Activated naive CD4-positive, alpha-beta T cell treated with Interleukin-2 at 50 U/mL for 16 hours (primary cell): Measurements from ENCODE around the gene ZBTB25.
"Not testable (repeated sequence)": the region's sequence is repeated elsewhere in the genome, so short reads cannot be mapped to it uniquely, and the experiment has no call there.

Experiments used
- DNase-seq: peaks from one replicate; pipeline ENCODE4 v3.0.0-alpha.2; 2020

Gene ZBTB25, protein sequence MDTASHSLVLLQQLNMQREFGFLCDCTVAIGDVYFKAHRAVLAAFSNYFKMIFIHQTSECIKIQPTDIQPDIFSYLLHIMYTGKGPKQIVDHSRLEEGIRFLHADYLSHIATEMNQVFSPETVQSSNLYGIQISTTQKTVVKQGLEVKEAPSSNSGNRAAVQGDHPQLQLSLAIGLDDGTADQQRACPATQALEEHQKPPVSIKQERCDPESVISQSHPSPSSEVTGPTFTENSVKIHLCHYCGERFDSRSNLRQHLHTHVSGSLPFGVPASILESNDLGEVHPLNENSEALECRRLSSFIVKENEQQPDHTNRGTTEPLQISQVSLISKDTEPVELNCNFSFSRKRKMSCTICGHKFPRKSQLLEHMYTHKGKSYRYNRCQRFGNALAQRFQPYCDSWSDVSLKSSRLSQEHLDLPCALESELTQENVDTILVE

DNA sequence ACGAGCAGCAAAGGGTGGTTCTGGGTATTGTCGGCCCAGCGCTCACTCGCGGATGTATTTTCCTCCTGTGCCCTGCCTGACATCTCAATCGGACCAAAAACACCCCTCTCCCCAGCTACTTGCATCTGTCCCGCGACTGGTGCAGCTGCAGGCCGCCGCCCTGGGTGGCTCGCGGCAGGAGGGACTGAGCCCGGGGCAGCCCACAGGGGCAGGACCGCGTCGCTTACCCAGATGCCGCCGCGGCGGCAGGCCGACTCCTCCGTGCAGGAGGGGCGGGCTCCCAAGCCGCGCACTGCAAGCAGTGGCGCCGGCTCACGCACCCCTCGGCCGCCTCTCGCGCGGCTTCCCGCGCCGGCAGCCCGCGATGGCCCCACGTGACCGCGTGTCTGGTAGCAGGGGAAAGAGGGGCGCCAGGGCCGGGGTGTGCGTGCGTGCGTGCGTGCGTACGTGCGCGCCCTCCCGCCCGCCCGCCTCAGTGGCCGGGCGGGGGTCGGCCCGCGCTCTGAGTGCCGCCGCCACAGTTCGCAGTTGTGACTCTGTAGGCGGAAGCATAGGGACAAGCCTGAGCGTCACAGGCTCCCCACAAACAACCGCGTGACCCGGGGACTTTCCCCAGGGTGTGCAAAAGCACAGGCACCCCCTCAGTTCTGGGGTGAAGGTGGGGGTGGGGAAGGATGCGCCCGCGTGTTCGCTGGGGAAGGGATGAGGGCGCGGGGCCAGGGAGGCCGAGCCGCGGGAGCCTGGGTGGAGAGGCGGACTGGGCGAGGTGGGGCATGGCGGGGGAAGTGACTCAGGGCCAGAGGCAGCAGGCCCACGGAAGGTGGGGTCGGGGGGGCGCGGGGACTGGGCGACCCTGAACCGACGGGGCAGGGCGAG lies at the start of gene ZBTB25:
Gene ZBTB25 (minus strand): TSS at position 405 of the 876 bp plus-strand sequence. CDS start 13,305 bp downstream, outside the sequence.
- peak; percentile 94 for DNase-seq

DNA sequence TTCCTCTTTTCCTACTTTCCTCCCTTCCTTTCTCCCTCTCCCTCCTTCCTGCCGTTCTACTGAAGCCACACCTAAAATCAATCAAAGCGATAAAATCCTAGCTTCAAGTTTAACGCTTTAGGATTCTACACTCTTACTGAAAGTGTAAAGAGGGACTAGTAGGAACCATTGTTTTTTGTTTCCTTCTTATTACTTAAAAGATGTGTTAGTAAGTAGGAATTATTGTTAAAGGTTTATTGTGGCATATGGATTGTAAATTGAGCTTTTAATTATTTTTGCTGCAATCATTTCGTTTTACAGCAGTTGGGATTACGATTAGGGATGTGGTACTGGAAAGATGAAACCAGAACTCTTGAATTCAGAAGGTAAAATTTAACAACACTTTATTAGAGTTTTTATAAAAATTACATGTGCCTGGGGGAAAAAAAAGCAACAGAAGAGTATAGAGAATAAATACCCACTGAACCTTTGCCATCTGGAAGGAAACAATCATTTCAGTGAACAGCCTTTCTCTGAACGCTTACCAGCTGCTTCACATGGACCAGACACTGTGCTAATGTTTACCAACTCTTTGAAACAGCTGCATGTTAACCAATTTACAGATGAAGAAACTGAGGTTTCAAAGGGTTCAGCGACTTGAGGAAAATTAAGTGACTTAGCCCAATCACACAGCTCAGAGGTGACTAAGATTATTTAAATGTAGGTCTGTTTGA lies 47.1 kb upstream of the ZBTB25 start:
- DNase-seq: no peak

GRCh38 chr14:64549791-64550620 lies 46.4 kb upstream of the ZBTB25 start, which contains the start of gene PPP1R36:
Gene PPP1R36, plus strand, starts transcription at chr14:64549961. Its CDS starts 37 bp downstream, at chr14:64549998.
- DNase-seq: peak; percentile 55

GRCh38 chr14:64549016-64549415 lies 45.4 kb upstream of the ZBTB25 start:
- no peak for DNase-seq

- DNase-seq: no peak
These were observed 41.1 kb upstream of the ZBTB25 start for GRCh38 chr14:64544607-64545312.

DNA sequence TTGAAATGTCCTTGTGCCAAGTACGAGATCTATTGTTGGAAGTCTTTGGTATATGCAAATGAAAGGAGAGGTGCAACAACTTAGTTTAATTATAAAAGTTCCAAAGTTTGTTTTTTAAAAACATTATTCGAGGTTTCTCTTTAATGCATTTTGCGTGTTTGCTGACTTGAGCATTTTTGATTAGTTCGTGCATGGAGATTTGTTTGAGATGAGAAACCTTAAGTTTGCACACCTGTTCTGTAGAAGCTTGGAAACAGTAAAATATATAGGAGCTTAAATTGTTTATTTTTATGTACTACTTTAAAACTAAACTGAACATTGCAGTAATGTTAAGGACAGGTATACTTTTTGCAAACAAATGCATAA lies 39.2 kb upstream of the ZBTB25 start:
- DNase-seq: no peak

GRCh38 chr14:64541972-64542835 lies 38.6 kb upstream of the ZBTB25 start:
- DNase-seq: peak; percentile 7

- DNase-seq: peak; percentile 3
These were observed 37.8 kb upstream of the ZBTB25 start for GRCh38 chr14:64541261-64541971.

DNA sequence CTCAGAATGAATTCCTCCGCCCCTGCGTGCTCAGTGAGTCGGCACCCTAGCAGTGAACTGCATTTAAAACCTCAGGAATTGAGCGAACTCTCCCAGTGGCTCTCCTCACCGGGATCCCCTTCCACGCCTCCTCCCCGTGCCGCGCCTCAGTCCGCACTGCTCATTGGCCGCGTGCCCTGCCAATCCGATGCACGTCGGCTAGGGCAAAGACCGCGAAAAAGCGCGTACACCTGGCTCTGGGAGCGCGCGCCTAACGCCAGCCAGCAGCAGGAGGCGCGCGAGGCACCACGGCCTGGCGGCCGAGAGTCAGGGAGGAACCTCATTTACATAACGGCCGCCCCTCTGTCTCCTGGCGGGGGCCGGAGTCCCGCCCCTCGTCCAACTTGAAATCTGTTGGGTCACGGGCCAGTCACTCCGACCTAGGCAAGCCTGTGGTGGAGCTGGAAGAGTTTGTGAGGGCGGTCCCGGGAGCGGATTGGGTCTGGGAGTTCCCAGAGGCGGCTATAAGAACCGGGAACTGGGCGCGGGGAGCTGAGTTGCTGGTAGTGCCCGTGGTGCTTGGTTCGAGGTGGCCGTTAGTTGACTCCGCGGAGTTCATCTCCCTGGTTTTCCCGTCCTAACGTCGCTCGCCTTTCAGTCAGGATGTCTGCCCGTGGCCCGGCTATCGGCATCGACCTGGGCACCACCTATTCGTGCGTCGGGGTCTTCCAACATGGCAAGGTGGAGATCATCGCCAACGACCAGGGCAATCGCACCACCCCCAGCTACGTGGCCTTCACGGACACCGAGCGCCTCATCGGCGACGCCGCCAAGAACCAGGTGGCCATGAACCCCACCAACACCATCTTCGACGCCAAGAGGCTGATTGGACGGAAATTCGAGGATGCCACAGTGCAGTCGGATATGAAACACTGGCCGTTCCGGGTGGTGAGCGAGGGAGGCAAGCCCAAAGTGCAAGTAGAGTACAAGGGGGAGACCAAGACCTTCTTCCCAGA lies 36.9 kb upstream of the ZBTB25 start, which contains the start of gene HSPA2:
Gene HSPA2 (plus strand): TSS at position 534 of the 995 bp plus-strand sequence. CDS start 109 bp downstream, at position 643.
- peak; percentile 96 for DNase-seq

- DNase-seq: no peak
These were observed 33.0 kb upstream of the ZBTB25 start for GRCh38 chr14:64536488-64537245.

DNA sequence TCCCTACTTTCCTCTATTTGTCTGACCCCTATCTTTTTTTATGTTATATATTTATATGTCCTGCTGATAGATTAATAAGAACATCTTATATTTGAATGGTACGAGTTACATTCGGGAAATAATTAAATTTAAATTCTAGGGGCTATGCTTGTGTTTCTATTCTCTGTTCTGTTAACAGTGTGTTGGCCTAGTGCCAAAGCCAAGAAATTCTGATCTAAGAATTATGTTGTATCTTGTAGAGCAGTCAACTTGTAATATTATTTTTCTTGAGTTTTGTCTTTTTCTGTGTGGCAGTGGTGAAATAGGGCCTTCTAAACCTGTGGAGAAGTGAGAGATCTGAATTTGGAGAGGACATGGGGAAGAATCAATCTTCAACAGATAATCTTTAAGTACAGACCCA lies 27.9 kb upstream of the ZBTB25 start:
- no peak for DNase-seq

GRCh38 chr14:64525354-64525753 lies 21.7 kb upstream of the ZBTB25 start:
- DNase-seq: no peak

DNA sequence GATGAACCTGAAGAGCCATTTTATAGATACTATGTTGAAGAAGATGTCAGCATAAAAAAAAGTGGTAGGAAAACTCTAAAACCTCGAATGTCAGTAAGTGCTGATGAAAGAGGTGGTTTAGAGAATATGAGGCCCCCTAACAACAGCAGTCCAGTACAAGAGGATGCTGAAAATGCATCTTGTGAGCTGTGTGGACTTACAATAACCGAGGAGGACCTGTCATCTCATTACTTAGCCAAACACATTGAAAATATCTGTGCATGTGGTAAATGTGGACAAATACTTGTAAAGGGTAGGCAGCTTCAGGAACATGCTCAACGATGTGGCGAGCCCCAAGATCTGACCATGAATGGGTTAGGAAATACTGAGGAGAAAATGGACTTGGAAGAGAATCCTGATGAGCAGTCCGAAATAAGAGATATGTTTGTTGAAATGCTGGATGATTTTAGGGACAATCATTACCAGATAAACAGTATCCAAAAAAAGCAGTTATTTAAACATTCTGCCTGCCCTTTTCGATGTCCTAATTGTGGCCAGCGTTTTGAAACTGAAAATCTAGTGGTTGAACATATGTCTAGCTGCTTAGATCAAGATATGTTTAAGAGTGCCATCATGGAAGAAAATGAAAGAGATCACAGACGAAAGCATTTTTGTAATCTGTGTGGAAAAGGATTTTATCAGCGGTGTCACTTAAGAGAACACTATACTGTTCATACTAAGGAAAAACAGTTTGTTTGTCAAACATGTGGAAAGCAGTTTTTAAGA lies 19.1 kb upstream of the ZBTB25 start:
- no peak for DNase-seq

DNA sequence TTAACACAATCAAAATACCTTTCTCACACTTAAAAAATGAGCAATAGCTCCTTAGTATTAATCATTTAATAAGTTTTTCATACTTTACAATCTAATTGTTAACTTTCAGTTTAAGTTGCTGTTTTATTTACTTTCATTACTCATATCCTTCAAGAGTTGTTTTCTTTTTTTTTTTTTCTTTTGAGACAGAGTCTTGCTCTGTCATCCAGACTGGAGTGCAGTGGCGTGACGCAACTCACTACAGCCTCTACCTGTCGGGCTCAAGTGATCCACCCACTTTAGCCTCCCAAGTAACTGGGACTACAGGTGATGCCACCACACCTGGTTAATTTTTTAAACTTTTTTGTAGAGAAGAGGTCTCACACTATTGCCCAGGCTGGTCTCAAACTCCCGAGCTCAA lies 17.1 kb upstream of the ZBTB25 start:
- DNase-seq: no peak

DNA sequence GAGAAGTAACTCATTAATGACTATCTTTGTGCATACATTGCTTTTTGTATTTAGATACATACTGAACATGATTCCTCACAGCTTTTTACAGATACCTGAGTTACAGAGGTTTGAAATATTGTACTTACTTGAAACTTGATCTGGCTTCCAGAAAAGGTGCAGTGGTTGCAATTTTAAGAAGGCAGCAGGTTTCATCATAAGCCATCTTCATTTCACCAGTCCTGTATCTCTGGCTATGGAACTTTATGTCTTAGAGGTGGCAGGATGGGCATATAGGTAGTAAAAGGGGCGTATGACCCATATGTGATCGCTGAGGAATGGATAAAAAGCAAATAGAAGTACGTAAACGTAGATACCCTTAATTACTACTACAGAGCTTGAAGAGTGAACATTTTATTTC lies 14.6 kb upstream of the ZBTB25 start:
- no peak for DNase-seq

DNA sequence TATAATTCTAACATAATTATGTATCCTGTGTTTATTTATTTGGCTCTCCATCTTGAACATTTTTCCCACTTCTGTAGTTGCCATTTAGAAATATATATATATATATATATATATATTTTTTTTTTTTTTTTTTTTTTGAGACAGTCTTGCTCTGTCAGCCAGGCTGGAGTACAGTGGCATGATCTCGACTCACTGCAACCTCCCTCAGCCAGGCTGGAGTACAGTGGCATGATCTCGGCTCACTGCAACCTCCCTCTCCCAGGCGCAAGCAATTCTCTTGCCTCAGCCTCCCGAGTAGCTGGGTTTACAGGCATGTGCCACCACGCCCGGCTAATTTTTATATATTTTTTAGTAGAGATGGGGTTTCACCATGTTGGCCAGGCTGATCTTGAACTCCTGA lies 14.0 kb upstream of the ZBTB25 start:
- not testable (repeated sequence) for DNase-seq

- no peak for DNase-seq
These were observed 13.3 kb upstream of the ZBTB25 start for GRCh38 chr14:64516969-64517368.
